HG03175 (cell line): Measurements from ENCODE around the gene AAGAB.
"Not testable (repeated sequence)": the region's sequence is repeated elsewhere in the genome, so short reads cannot be mapped to it uniquely, and the experiment has no call there.

Experiments
- ATAC-seq: cut with Tn5 transposase; IDR thresholded peaks from one replicate; pipeline ENCODE4 v1.9.1; 2021; ENCODE audit warnings: mild to moderate bottlenecking, moderate library complexity; ENCODE audit not compliant: unreplicated experiment

Gene AAGAB

GRCh38 chr15:67253549-67254237 lies 768 bp downstream of the AAGAB start:
- no peak for ATAC-seq

GRCh38 chr15:67253101-67253500 lies 1.4 kb downstream of the AAGAB start:
- no peak for ATAC-seq

- ATAC-seq: no peak
These were observed 3.1 kb downstream of the AAGAB start for GRCh38 chr15:67251318-67251717.

- no peak for ATAC-seq
These were observed 4.6 kb downstream of the AAGAB start for GRCh38 chr15:67249830-67250229.

- no peak for ATAC-seq
These were observed 6.4 kb downstream of the AAGAB start for GRCh38 chr15:67248011-67248505.

GRCh38 chr15:67246606-67247005 lies 7.9 kb downstream of the AAGAB start:
- not testable (repeated sequence) for ATAC-seq

- no peak for ATAC-seq
These were observed 9.4 kb downstream of the AAGAB start for GRCh38 chr15:67244971-67245478.

- ATAC-seq: no peak
These were observed 11.8 kb downstream of the AAGAB start for GRCh38 chr15:67242708-67243111.

- ATAC-seq: peak; percentile 87
These were observed 13.2 kb downstream of the AAGAB start for GRCh38 chr15:67241132-67241855.

- ATAC-seq: peak; percentile 26
These were observed 14.0 kb downstream of the AAGAB start for GRCh38 chr15:67240235-67241131.

- no peak for ATAC-seq
These were observed 21.9 kb downstream of the AAGAB start for GRCh38 chr15:67232591-67232990.

GRCh38 chr15:67230504-67230903 lies 24.0 kb downstream of the AAGAB start:
- no peak for ATAC-seq

- ATAC-seq: no peak
These were observed 26.2 kb downstream of the AAGAB start for GRCh38 chr15:67228286-67228685.

GRCh38 chr15:67227846-67228245 lies 26.6 kb downstream of the AAGAB start:
- no peak for ATAC-seq

GRCh38 chr15:67227431-67227830 lies 27.0 kb downstream of the AAGAB start:
- ATAC-seq: no peak

- ATAC-seq: no peak
These were observed 29.1 kb downstream of the AAGAB start for GRCh38 chr15:67225336-67225735.

- ATAC-seq: no peak
These were observed 29.6 kb downstream of the AAGAB start for GRCh38 chr15:67224889-67225288.

- no peak for ATAC-seq
These were observed 35.2 kb downstream of the AAGAB start for GRCh38 chr15:67219288-67219687.

- ATAC-seq: no peak
These were observed 36.0 kb downstream of the AAGAB start for GRCh38 chr15:67218428-67218827.

- ATAC-seq: no peak
These were observed 37.6 kb downstream of the AAGAB start for GRCh38 chr15:67216859-67217258.

GRCh38 chr15:67215102-67215501 lies 39.4 kb downstream of the AAGAB start:
- ATAC-seq: no peak
